Uterus (tissue), 2 donors: ENCODE results near the gene ACOXL.

Experiments
- CTCF ChIP-seq, 4 experiments: fragments of 200-600 bp in 2 of 4; fragments of 450-650 bp in 2 of 4; sonication (generic) in 2 of 4; IDR thresholded peaks; one replicate each; pipeline ENCODE4 v1.5.1; 2016 to 2019; ENCODE audit warnings: antibody characterized with exemption in 4 of 4, mild to moderate bottlenecking in 2 of 4, moderate library complexity in 1 of 4
- POLR2A ChIP-seq, 2 donors: fragments of 450-650 bp; IDR thresholded peaks; one replicate each; pipeline ENCODE4 v1.6.1; 2016; ENCODE audit warnings: antibody characterized with exemption in 2 of 2, mild to moderate bottlenecking in 1 of 2, moderate library complexity in 1 of 2

GRCh38 chr2:110864176-110864575 is 131.8 kb downstream of the ACOXL start:
- TF ChIP-seq CTCF (IDR thresholded peaks at IDR 0.05) (no peak), POLR2A (IDR thresholded peaks at IDR 0.05) (no peak)
